AG04450 (cell line): ENCODE data around the gene B3GNT8. TPM values are rescaled to one million over a fixed set of nuclear protein-coding genes. Genes with fewer than 3 reads are reported as not detected.
"Not testable (repeated sequence)": the region's sequence is repeated elsewhere in the genome, so short reads cannot be mapped to it uniquely, and the experiment has no call there.

Source experiments
- CTCF ChIA-PET: fragments of 300-600, 350-600 bp; formaldehyde crosslinking; extraction: SDS; loops from one replicate; lab custom pipeline; 2022; ENCODE audit warnings: antibody characterized with exemption, inconsistent platforms; lab: Charles Lee
- POLR2A ChIA-PET: fragments of 350-600 bp; formaldehyde crosslinking; extraction: SDS; loops from one replicate; lab custom pipeline; 2021; ENCODE audit warnings: antibody characterized with exemption, inconsistent platforms; lab: Yijun Ruan, JAX
- DNase-seq: peaks from one replicate; pipeline ENCODE4 v3.0.0-alpha.2; 2011; ENCODE audit warnings: low read depth, low spot score
- H3K27ac ChIP-seq: one replicate; pipeline ENCODE4 v1.5.1; 2012; ENCODE audit warnings: low read depth, low read length, control low read depth
- H3K27me3 ChIP-seq: one replicate; pipeline ENCODE4 v1.6.0; 2012; ENCODE audit warnings: low read length; ENCODE audit not compliant: control insufficient read depth, insufficient read depth
- H3K4me3 ChIP-seq: 2 replicates; pipeline ENCODE4 v1.5.1; 2011; ENCODE audit warnings: mild to moderate bottlenecking, low read depth, low read length, control low read depth
- H3K9me3 ChIP-seq: 2 replicates; pipeline ENCODE4 v1.5.1; 2012; ENCODE audit warnings: low read length; ENCODE audit not compliant: control insufficient read depth, insufficient read depth
- CTCF ChIP-seq: IDR thresholded peaks from 2 replicates; pipeline ENCODE4 v1.5.1; 2011; ENCODE audit warnings: low read depth, low read length, control low read depth, inconsistent platforms
- polyA plus RNA-seq: library from polyadenylated mRNA; depleted of rRNA; stranded (reverse); fragments of >200 nt; gene quantifications from 2 replicates; pipeline ENCODE4 v1.2.3, GENCODE V29; 2011; rRNA removed
- small RNA-seq: library from RNA; depleted of rRNA; stranded (forward); fragments of <200 nt; gene quantifications from one replicate; pipeline ENCODE3, GENCODE V24; 2012; ENCODE audit warnings: low read depth; ENCODE audit not compliant: insufficient read length

The B3GNT8 gene
- polyA plus RNA-seq, 1 experiment, result 0.14 TPM

- POLR2A ChIA-PET, result no interaction called here
- TF ChIP-seq CTCF, result no peak
- H3K9me3 ChIP-seq, result no peaks in the 10 kb centered on the region
- DNase-seq, result no peak
- no peak overlapping the region for H3K27ac ChIP-seq
- no peak overlapping the region for H3K4me3 ChIP-seq
- H3K27me3 ChIP-seq, result no peaks in the 10 kb centered on the region
- CTCF ChIA-PET, result no interaction called here
These were observed 42.8 kb downstream of the B3GNT8 start for GRCh38 chr19:41384351-41384750.

GRCh38 chr19:41381536-41381935 is 45.6 kb downstream of the B3GNT8 start:
- DNase-seq, H3K9me3 ChIP-seq, H3K27me3 ChIP-seq, CTCF ChIA-PET, H3K4me3 ChIP-seq, POLR2A ChIA-PET, H3K27ac ChIP-seq: not testable (repeated sequence)

- no peaks in the 10 kb centered on the region for H3K27me3 ChIP-seq
- DNase-seq, result no peak
- ChIA-PET CTCF (no interaction called here), POLR2A (no interaction called here)
- H3K4me3 ChIP-seq, result no peak overlapping the region
- H3K27ac ChIP-seq, result no peak overlapping the region
- peak; percentile 35; the same call in 1 of the 2 replicates for TF ChIP-seq CTCF
- H3K9me3 ChIP-seq, result no peaks in the 10 kb centered on the region
These were observed 49.0 kb downstream of the B3GNT8 start for GRCh38 chr19:41377977-41378709.

GRCh38 chr19:41376998-41377365 is 50.2 kb downstream of the B3GNT8 start:
- H3K4me3 ChIP-seq, result peak overlapping the region; percentile 67
- no peak for DNase-seq
- POLR2A ChIA-PET, result no interaction called here
- CTCF ChIA-PET, result no interaction called here
- no peak overlapping the region for H3K27ac ChIP-seq
- no peak for TF ChIP-seq CTCF
- H3K9me3 ChIP-seq, result no peaks in the 10 kb centered on the region
- H3K27me3 ChIP-seq, result no peaks in the 10 kb centered on the region

GRCh38 chr19:41376241-41376997 is 50.8 kb downstream of the B3GNT8 start, which contains the start of gene TMEM91:
TSS of gene TMEM91 (plus strand) at chr19:41376533. CDS start at chr19:41378310, 1,777 bp downstream.
- Histone ChIP-seq H3K9me3 (no peaks in the 10 kb centered on the region), H3K27me3 (no peaks in the 10 kb centered on the region), H3K27ac (no peak within 1 kb of the TSS), H3K4me3 (peak within 1 kb of the TSS; percentile 67)
- POLR2A ChIA-PET, result interaction anchor here (0.6 kb wide), 1 partner anchor 25 kb away, joined by 6 read pairs; no protein-coding TSS in a partner anchor
- no peak for TF ChIP-seq CTCF
- CTCF ChIA-PET, result interaction anchor here (0.8 kb wide), 1 partner anchor 10 kb away, joined by 4 read pairs; no protein-coding TSS in a partner anchor
- DNase-seq, result no peak

Small RNA genes lying within 50 kb of the gene (small RNA-seq; reads per million reads assigned to genes)
- not detected for gene RF00017

Other genes with a start within 250 kb of the B3GNT8 start
- 0.73 and 2.5 TPM in 2 replicates for gene CYP2S1, start 234.2 kb downstream of the B3GNT8 start, polyA plus RNA-seq
- 210 and 212 TPM in 2 replicates for gene AXL, start 208.2 kb downstream of the B3GNT8 start, polyA plus RNA-seq
- gene HNRNPUL1, start 163.0 kb downstream of the B3GNT8 start, polyA plus RNA-seq, result 42.3 and 56.3 TPM in 2 replicates
- gene CCDC97, start 117.2 kb downstream of the B3GNT8 start, polyA plus RNA-seq, result 8.5 and 9.3 TPM in 2 replicates
- gene TGFB1, start 73.5 kb downstream of the B3GNT8 start, polyA plus RNA-seq, result 4.9 and 11.2 TPM in 2 replicates
- gene B9D2, start 63.2 kb downstream of the B3GNT8 start, polyA plus RNA-seq, result 3.9 and 5.1 TPM in 2 replicates
- gene TMEM91, start 50.8 kb downstream of the B3GNT8 start, polyA plus RNA-seq, result 5.2 and 6.3 TPM in 2 replicates
- gene EXOSC5, start 30.0 kb downstream of the B3GNT8 start, polyA plus RNA-seq, result 7.8 and 11.7 TPM in 2 replicates
- 10.8 and 15.3 TPM in 2 replicates for gene BCKDHA, start 29.6 kb downstream of the B3GNT8 start, polyA plus RNA-seq
- 58.2 and 64.7 TPM in 2 replicates for gene DMAC2, start 12.5 kb upstream of the B3GNT8 start, polyA plus RNA-seq
- gene ERICH4, start 15.8 kb upstream of the B3GNT8 start, polyA plus RNA-seq, result not detected in 2 replicates
- not detected in 2 replicates for gene CEACAM21, start 148.8 kb upstream of the B3GNT8 start, polyA plus RNA-seq
- not detected in 2 replicates for gene CEACAM4, start 199.7 kb upstream of the B3GNT8 start, polyA plus RNA-seq